Vagina (tissue), 2 donors: ENCODE data around the gene PLK3. TPM values are rescaled to one million over a fixed set of nuclear protein-coding genes. Genes with fewer than 3 reads are reported as not detected.
A peak's percentile ranks its signal among the peaks of the same experiment; 100 is the strongest.
"Not testable (repeated sequence)": the region's sequence is repeated elsewhere in the genome, so short reads cannot be mapped to it uniquely, and the experiment has no call there.

Source experiments
- DNase-seq, 2 donors: peaks; one replicate each; pipeline ENCODE4 v3.0.0-alpha.2; 2017; ENCODE audit errors: extremely low spot score in 2 of 2
- H3K27ac ChIP-seq: fragments of 200-600 bp; sonication (generic); one replicate; pipeline ENCODE4 v1.5.1; 2019
- H3K27me3 ChIP-seq: fragments of 200-600 bp; sonication (generic); one replicate; pipeline ENCODE4 v1.5.1; 2019
- H3K36me3 ChIP-seq, 2 donors: fragments of 200-600 bp; sonication (generic); one replicate each; pipeline ENCODE4 v1.5.1; 2017 to 2019
- H3K4me1 ChIP-seq: fragments of 200-600 bp; sonication (generic); one replicate; pipeline ENCODE4 v1.5.1; 2019
- H3K4me3 ChIP-seq, 2 donors: fragments of 200-600 bp; sonication (generic); 1 replicate in 1 of 2; 2 replicates in 1 of 2; pipeline ENCODE4 v1.5.1; 2016 to 2019
- H3K9me3 ChIP-seq: fragments of 200-600 bp; sonication (generic); one replicate; pipeline ENCODE4 v1.5.1; 2019
- POLR2A ChIP-seq, 2 donors: fragments of 450-650 bp; IDR thresholded peaks; one replicate each; pipeline ENCODE4 v1.6.1; 2017; ENCODE audit warnings: antibody characterized with exemption in 2 of 2, mild to moderate bottlenecking in 2 of 2, moderate library complexity in 2 of 2
- POLR2AphosphoS5 ChIP-seq, 2 donors: sonication (generic); formaldehyde crosslinking; IDR thresholded peaks; one replicate each; pipeline ENCODE4 v1.9.0; 2017; ENCODE audit warnings: antibody characterized with exemption in 2 of 2, mild to moderate bottlenecking in 2 of 2, low read depth in 1 of 2; ENCODE audit not compliant: insufficient read depth in 1 of 2
- intact Hi-C: fragments of 100-400 bp; cut with DNase I; formaldehyde crosslinking; loops from one replicate; pipeline ENCODE4 v1.15.1; 2023
- total RNA-seq: library from RNA; depleted of rRNA; stranded (reverse); fragments of >200 nt; gene quantifications from one replicate; pipeline ENCODE4 v1.2.3, GENCODE V29; 2016
- TF ChIP-seq, protein P1 (sequence below), 3 experiments: fragments of 450-650 bp in 2 of 3; fragments of 200-600 bp in 1 of 3; sonication (generic) in 1 of 3; IDR thresholded peaks; one replicate each; pipeline ENCODE4 v1.5.1; 2017 to 2019; ENCODE audit warnings: antibody characterized with exemption in 3 of 3, mild to moderate bottlenecking in 2 of 3, moderate library complexity in 2 of 3

PLK3 gene
- total RNA-seq, 1 donor from 2014 or later, result 77.6 TPM

DNA sequence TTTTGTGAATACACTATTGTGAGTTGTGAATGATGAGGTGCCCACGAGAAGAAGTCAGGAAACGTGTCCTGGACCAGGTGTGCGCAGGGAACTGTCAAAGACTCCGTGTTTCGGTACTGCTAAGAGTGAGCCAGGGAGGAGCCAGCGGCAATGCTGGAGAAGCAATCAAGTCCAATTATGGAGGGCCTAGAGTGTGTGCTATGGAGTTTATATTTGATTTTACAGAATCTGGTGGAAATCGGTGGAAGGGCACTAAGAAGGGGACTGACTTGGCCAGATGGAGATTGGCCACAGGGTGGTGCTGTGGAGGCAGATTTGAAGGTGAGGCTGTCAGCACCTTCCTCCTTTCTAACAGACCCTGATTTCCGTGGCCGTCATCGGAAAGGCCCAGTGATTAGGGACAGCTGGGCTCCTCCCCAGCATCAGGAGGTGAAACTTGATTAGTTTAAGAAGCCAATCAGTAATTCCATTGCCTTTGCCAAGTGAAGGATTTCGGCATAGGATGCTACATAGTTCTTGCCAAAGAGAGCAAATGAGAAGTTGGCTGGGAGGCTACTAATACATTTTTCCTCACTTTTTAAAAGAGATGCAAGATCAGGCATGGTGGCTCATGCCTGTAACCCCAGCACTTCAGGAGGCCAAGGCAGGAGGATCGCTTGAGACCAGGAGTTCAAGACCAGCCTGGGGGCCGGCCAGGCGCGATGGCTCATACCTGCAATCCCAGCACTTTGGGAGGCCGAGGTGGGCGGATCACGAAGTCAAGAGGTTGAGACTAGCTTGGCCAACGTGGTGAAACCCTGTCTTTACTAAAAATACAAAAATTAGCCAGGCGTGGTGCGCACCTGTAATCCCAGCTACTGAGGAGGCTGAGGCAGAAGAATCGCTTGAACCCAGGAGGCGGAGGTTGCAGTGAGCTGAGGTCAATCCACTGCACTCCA is 35.8 kb downstream of the PLK3 start:
- TF ChIP-seq POLR2AphosphoS5 (IDR thresholded peaks at IDR 0.05; ENCODE audit: insufficient read depth in 1 of 2, low read depth in 1 of 2) (peak in 1 of 2 donors; percentile 41), POLR2A (IDR thresholded peaks at IDR 0.05) (no peak)
- TF ChIP-seq, protein P1, sequence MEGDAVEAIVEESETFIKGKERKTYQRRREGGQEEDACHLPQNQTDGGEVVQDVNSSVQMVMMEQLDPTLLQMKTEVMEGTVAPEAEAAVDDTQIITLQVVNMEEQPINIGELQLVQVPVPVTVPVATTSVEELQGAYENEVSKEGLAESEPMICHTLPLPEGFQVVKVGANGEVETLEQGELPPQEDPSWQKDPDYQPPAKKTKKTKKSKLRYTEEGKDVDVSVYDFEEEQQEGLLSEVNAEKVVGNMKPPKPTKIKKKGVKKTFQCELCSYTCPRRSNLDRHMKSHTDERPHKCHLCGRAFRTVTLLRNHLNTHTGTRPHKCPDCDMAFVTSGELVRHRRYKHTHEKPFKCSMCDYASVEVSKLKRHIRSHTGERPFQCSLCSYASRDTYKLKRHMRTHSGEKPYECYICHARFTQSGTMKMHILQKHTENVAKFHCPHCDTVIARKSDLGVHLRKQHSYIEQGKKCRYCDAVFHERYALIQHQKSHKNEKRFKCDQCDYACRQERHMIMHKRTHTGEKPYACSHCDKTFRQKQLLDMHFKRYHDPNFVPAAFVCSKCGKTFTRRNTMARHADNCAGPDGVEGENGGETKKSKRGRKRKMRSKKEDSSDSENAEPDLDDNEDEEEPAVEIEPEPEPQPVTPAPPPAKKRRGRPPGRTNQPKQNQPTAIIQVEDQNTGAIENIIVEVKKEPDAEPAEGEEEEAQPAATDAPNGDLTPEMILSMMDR (IDR thresholded peaks at IDR 0.05), result peak; percentile 33 to 76 (median 66)
- Histone ChIP-seq H3K4me3 (no peak overlapping the region), H3K36me3 (no peaks in the 10 kb centered on the region), H3K27ac (no peak overlapping the region), H3K4me1 (no peaks in the 10 kb centered on the region), H3K27me3 (no peaks in the 10 kb centered on the region), H3K9me3 (no peaks in the 10 kb centered on the region)
- DNase-seq, result no peak
- intact Hi-C loops, result loop anchor here (10.0 kb wide), 1 partner anchor 169 kb away; no protein-coding TSS in a partner anchor

DNA sequence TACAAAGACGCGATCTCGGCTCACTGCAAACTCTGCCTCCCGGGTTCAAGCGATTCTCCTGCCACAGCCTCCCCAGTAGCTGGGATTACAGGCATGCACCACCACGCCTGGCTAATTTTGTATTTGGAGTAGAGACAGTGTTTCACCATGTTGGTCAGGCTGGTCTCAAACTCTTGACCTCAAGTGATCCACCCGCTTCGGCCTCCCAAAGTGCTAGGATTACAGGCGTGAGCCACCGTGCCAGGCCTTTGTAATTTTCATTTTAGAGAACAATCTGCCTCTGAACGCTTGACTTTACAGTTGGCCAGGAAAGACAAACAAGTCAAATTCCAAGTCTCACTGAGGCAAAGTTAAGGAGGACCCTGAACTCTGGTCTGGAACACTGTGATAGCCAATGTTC is 38.1 kb downstream of the PLK3 start:
- not testable (repeated sequence) for H3K4me1 ChIP-seq, H3K4me3 ChIP-seq, DNase-seq, H3K27ac ChIP-seq, H3K27me3 ChIP-seq, H3K36me3 ChIP-seq, H3K9me3 ChIP-seq
- intact Hi-C loops, result loop anchor here (10.0 kb wide), 1 partner anchor 167 kb away; no protein-coding TSS in a partner anchor

DNA sequence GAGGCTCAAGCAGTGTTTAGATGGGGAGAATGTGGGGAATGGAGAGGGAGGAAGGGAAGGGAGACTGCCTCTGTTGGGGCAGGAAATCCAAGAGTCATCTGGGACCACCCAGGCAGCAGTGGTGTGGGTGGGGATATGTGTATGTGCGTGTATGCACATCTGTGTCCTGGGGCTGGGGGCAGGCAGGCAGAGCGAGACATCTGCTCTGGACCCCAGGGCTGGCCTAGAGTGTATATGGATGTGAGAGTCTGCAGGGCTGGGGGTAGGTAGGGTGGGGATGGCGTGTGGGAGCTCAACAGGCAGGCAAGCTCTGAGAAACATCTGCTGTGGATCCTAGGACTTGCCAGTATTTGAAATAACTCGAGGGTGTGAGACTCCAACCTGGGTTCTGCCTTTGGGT is 39.4 kb downstream of the PLK3 start:
- H3K9me3 ChIP-seq, result no peaks in the 10 kb centered on the region
- no peak for DNase-seq
- no peak overlapping the region for H3K4me3 ChIP-seq
- intact Hi-C loops, result loop anchor here (10.0 kb wide), 1 partner anchor 165 kb away; no protein-coding TSS in a partner anchor
- no peaks in the 10 kb centered on the region for H3K36me3 ChIP-seq
- TF ChIP-seq POLR2A (IDR thresholded peaks at IDR 0.05), result no peak
- no peak for TF ChIP-seq POLR2AphosphoS5 (IDR thresholded peaks at IDR 0.05; ENCODE audit: insufficient read depth in 1 of 2, low read depth in 1 of 2)
- TF ChIP-seq, protein P1 (IDR thresholded peaks at IDR 0.05), result no peak
- no peak overlapping the region for H3K27ac ChIP-seq
- no peaks in the 10 kb centered on the region for H3K27me3 ChIP-seq
- H3K4me1 ChIP-seq, result peaks cover 8% of the 10 kb centered on the region

DNA sequence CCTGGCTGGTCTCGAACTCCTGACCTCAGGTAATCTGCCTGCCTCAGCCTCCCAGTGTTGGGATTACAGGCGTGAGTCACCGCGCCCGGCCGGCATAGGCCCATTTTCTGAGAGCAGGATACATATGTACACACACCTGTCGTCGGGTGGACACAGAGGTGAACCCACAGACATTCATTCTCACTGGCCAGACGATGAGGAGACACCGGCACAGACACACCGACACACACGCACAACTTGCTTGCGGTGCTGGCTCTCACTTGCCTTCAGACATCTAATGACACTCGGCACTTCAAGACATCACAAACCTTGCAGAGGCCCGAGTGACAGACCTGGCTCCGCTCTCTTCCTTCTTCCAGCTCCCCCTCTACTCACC is 42.3 kb downstream of the PLK3 start:
- no peaks in the 10 kb centered on the region for H3K27me3 ChIP-seq
- intact Hi-C loops, result no loop called here
- no peak for DNase-seq
- H3K4me1 ChIP-seq, result peaks cover 8% of the 10 kb centered on the region
- H3K27ac ChIP-seq, result peak overlapping the region; percentile 53
- no peaks in the 10 kb centered on the region for H3K9me3 ChIP-seq
- H3K4me3 ChIP-seq, result peak overlapping the region; percentile 49 to 50
- TF ChIP-seq POLR2AphosphoS5 (IDR thresholded peaks at IDR 0.05; ENCODE audit: insufficient read depth in 1 of 2, low read depth in 1 of 2) (no peak), POLR2A (IDR thresholded peaks at IDR 0.05) (no peak)
- H3K36me3 ChIP-seq, result no peaks in the 10 kb centered on the region

DNA sequence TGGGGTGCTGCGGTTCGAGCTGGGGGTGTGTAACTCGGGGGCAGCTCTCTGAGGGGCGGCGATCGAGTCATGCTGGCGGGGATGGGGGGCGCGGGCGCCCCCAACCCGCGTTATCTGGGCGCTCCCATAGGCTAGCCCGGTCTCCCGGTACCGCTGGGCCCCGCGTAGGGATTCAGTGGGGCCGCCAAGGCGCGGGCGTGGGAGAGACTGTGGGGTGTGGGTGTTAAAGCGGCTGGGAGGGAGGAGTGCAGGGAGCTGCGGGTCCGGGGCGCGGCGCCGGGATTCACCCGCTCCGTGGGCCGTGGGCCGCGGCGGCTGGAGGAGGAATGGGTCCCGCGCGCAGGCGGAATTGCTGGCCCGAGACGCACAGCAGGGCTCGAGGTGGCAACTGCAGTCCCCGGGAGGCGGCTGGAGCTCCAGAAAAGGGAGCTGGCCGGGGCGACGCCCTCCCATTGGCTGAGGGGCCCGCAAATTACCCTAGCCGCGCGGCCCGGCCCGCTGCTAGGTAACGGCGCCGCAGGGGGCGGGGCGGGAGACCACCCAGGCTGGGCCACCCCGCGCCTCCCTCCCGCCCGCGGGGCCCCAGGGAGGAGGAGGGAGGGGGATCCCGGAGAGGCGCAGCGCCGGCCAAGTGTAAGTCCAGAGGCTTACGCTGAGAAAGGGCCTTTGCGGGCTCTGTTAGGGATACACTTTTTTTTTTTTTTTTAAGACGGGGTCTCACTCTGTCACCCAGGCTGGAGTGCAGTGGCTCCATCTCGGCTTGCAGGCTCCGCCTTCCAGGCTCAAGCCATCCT is 42.9 kb downstream of the PLK3 start, which contains the start of gene PTCH2:
TSS of gene PTCH2 (minus strand) at position 392 of the 794 bp plus-strand sequence. CDS start at position 71, 321 bp downstream.
- peak within 1 kb of the TSS; percentile 53 for H3K27ac ChIP-seq
- H3K4me1 ChIP-seq, result peaks cover 8% of the 10 kb centered on the region
- DNase-seq, result no peak
- intact Hi-C loops, result no loop called here
- H3K27me3 ChIP-seq, result no peaks in the 10 kb centered on the region
- no peaks in the 10 kb centered on the region for H3K9me3 ChIP-seq
- H3K36me3 ChIP-seq, result no peaks in the 10 kb centered on the region
- peak within 1 kb of the TSS; percentile 49 to 50 for H3K4me3 ChIP-seq
- TF ChIP-seq, protein P1 (IDR thresholded peaks at IDR 0.05), result no peak
- TF ChIP-seq POLR2A (IDR thresholded peaks at IDR 0.05) (no peak), POLR2AphosphoS5 (IDR thresholded peaks at IDR 0.05; ENCODE audit: insufficient read depth in 1 of 2, low read depth in 1 of 2) (peak in 1 of 2 donors; percentile 57)
